Vagina (tissue), 2 donors: ENCODE data around the gene DFFB.

Experiments
- POLR2A ChIP-seq, 2 donors: fragments of 450-650 bp; IDR thresholded peaks; one replicate each; pipeline ENCODE4 v1.6.1; 2017; ENCODE audit warnings: antibody characterized with exemption in 2 of 2, mild to moderate bottlenecking in 2 of 2, moderate library complexity in 2 of 2
- POLR2AphosphoS5 ChIP-seq, 2 donors: sonication (generic); formaldehyde crosslinking; IDR thresholded peaks; one replicate each; pipeline ENCODE4 v1.9.0; 2017; ENCODE audit warnings: antibody characterized with exemption in 2 of 2, mild to moderate bottlenecking in 2 of 2, low read depth in 1 of 2; ENCODE audit not compliant: insufficient read depth in 1 of 2
- TF ChIP-seq, protein P1 (sequence below), 3 experiments: fragments of 450-650 bp in 2 of 3; fragments of 200-600 bp in 1 of 3; sonication (generic) in 1 of 3; IDR thresholded peaks; one replicate each; pipeline ENCODE4 v1.5.1; 2017 to 2019; ENCODE audit warnings: antibody characterized with exemption in 3 of 3, mild to moderate bottlenecking in 2 of 3, moderate library complexity in 2 of 3

DNA sequence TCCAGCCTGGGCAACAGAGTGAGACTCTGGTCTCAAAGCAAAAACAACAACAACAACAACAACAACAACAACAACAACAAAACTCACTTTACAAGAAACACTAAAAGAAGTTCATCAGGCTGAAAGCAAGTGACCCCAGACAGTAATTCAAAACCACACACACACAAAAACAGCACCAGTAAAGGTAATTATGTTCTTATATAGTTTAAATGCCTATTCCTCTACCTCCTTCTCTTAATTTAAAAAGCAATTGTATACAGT lies 41.1 kb downstream of the DFFB start:
- no peak for TF ChIP-seq POLR2A (IDR thresholded peaks at IDR 0.05)
- no peak for TF ChIP-seq POLR2AphosphoS5 (IDR thresholded peaks at IDR 0.05; ENCODE audit: insufficient read depth in 1 of 2, low read depth in 1 of 2)
- TF ChIP-seq, protein P1, sequence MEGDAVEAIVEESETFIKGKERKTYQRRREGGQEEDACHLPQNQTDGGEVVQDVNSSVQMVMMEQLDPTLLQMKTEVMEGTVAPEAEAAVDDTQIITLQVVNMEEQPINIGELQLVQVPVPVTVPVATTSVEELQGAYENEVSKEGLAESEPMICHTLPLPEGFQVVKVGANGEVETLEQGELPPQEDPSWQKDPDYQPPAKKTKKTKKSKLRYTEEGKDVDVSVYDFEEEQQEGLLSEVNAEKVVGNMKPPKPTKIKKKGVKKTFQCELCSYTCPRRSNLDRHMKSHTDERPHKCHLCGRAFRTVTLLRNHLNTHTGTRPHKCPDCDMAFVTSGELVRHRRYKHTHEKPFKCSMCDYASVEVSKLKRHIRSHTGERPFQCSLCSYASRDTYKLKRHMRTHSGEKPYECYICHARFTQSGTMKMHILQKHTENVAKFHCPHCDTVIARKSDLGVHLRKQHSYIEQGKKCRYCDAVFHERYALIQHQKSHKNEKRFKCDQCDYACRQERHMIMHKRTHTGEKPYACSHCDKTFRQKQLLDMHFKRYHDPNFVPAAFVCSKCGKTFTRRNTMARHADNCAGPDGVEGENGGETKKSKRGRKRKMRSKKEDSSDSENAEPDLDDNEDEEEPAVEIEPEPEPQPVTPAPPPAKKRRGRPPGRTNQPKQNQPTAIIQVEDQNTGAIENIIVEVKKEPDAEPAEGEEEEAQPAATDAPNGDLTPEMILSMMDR (IDR thresholded peaks at IDR 0.05), result no peak
